Parathyroid adenoma (tissue), 2 donors: Measurements from ENCODE around the gene RPRML.
A peak's percentile ranks its signal among the peaks of the same experiment; 100 is the strongest.

ENCODE experiments used
- H2AFZ ChIP-seq: fragments of 300-600 bp; sonication (generic); one replicate; pipeline ENCODE4 v1.7.0; 2017; ENCODE audit warnings: antibody characterized with exemption, mild to moderate bottlenecking
- H3K27ac ChIP-seq: fragments of 300-600 bp; sonication (generic); one replicate; pipeline ENCODE4 v1.7.0; 2017
- H3K27me3 ChIP-seq: fragments of 300-600 bp; sonication (generic); one replicate; pipeline ENCODE4 v1.7.0; 2017; ENCODE audit warnings: low read length; ENCODE audit not compliant: control insufficient read depth, insufficient read depth
- H3K36me3 ChIP-seq: fragments of 300-600 bp; sonication (generic); one replicate; pipeline ENCODE4 v1.7.0; 2017; ENCODE audit warnings: low read length; ENCODE audit not compliant: control insufficient read depth, insufficient read depth
- H3K4me1 ChIP-seq: fragments of 300-600 bp; sonication (generic); one replicate; pipeline ENCODE4 v1.7.0; 2017; ENCODE audit warnings: control low read depth
- H3K4me2 ChIP-seq: fragments of 300-600 bp; sonication (generic); one replicate; pipeline ENCODE4 v1.7.0; 2017; ENCODE audit warnings: low read length
- H3K4me3 ChIP-seq: fragments of 300-600 bp; sonication (generic); one replicate; pipeline ENCODE4 v1.7.0; 2017; ENCODE audit warnings: low read depth, low read length
- H3K79me2 ChIP-seq: fragments of 300-600 bp; sonication (generic); one replicate; pipeline ENCODE4 v1.7.0; 2017; ENCODE audit warnings: control low read depth
- H3K9ac ChIP-seq: fragments of 300-600 bp; sonication (generic); one replicate; pipeline ENCODE4 v1.7.0; 2017; ENCODE audit warnings: mild to moderate bottlenecking
- H3K9me3 ChIP-seq: fragments of 300-600 bp; sonication (generic); one replicate; pipeline ENCODE4 v1.7.0; 2017; ENCODE audit warnings: low read length; ENCODE audit not compliant: control insufficient read depth
- TF ChIP-seq, protein P1 (sequence below): fragments of 300-600 bp; sonication (generic); IDR thresholded peaks from one replicate; pipeline ENCODE4 v1.7.0; 2017; ENCODE audit warnings: antibody characterized with exemption, mild to moderate bottlenecking
- donor health status: primary hyperparathyroidism.

The RPRML gene

DNA sequence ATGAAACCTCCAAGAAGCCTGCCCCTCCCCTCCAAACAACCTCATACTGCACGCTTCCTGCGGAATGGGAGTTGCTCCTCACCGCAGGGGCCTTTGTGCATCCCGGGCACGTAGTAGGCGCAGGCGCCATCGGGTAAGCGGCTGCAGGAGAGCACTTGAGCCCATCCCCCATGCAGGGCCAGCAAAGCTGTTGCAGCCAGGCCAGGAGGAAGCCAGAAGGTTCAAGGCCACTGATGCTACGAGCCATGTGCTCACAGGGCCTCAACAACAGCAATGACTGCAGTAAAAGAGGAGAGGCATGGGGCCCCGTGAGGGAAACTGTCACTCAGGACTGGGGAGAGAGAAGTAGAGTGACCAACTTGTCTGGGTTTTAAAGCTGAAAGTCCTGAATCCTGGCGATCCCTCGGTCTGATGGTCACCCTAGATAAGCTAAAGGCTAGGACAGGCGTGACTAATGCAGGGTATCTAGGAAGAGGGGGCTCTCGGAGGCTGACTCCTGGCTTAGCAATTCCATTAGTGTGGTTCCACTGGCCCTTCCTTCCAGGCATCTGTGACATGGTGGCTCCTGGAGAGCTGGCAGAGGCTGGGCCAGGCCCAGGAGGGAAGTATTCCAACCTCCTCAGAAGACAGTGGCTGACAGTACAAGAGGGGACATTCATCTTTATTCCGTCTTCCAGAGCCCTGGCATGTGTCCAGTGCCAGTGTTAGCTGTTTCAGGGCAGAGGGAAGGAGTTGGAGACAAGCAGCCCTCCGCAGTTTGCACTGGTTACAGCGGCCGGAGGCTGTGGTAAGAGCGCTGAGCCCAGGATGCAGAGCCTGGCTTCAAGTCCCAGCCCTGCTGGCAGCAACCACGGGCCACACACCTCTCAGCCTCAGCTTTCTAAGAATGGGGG, 35.3 kb downstream of the RPRML start:
- no peaks in the 10 kb centered on the region for H3K36me3 ChIP-seq
- H3K9ac ChIP-seq: no peak overlapping the region
- H3K4me2 ChIP-seq: no peak overlapping the region
- H3K27ac ChIP-seq: no peak overlapping the region
- no peaks in the 10 kb centered on the region for H3K27me3 ChIP-seq
- TF ChIP-seq, protein P1, sequence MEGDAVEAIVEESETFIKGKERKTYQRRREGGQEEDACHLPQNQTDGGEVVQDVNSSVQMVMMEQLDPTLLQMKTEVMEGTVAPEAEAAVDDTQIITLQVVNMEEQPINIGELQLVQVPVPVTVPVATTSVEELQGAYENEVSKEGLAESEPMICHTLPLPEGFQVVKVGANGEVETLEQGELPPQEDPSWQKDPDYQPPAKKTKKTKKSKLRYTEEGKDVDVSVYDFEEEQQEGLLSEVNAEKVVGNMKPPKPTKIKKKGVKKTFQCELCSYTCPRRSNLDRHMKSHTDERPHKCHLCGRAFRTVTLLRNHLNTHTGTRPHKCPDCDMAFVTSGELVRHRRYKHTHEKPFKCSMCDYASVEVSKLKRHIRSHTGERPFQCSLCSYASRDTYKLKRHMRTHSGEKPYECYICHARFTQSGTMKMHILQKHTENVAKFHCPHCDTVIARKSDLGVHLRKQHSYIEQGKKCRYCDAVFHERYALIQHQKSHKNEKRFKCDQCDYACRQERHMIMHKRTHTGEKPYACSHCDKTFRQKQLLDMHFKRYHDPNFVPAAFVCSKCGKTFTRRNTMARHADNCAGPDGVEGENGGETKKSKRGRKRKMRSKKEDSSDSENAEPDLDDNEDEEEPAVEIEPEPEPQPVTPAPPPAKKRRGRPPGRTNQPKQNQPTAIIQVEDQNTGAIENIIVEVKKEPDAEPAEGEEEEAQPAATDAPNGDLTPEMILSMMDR: no peak
- no peak overlapping the region for H3K4me3 ChIP-seq
- H3K79me2 ChIP-seq: no peaks in the 10 kb centered on the region
- H3K4me1 ChIP-seq: peaks cover 6% of the 10 kb centered on the region
- no peak overlapping the region for H2AFZ ChIP-seq
- H3K9me3 ChIP-seq: no peaks in the 10 kb centered on the region

DNA sequence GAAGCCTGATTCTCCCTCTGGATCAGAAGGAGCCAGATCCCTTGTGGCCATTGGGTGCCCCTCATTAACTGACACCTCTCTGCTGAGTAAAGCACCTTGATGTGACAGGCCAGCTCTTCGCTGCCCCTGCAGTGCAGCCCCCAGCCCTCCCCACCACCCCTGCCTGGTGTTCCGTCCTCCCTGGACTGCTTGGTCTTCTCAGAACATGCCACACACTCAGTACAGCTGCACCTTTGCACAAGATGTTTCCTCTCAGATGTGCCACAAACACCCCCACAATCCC, 35.9 kb downstream of the RPRML start:
- Histone ChIP-seq H3K9me3 (no peaks in the 10 kb centered on the region), H3K4me2 (no peak overlapping the region), H3K9ac (no peak overlapping the region), H3K79me2 (peaks cover 3% of the 10 kb centered on the region), H3K36me3 (no peaks in the 10 kb centered on the region), H3K4me1 (peaks cover 6% of the 10 kb centered on the region), H3K4me3 (no peak overlapping the region), H3K27ac (no peak overlapping the region), H3K27me3 (no peaks in the 10 kb centered on the region), H2AFZ (no peak overlapping the region)
- TF ChIP-seq, protein P1: no peak

DNA sequence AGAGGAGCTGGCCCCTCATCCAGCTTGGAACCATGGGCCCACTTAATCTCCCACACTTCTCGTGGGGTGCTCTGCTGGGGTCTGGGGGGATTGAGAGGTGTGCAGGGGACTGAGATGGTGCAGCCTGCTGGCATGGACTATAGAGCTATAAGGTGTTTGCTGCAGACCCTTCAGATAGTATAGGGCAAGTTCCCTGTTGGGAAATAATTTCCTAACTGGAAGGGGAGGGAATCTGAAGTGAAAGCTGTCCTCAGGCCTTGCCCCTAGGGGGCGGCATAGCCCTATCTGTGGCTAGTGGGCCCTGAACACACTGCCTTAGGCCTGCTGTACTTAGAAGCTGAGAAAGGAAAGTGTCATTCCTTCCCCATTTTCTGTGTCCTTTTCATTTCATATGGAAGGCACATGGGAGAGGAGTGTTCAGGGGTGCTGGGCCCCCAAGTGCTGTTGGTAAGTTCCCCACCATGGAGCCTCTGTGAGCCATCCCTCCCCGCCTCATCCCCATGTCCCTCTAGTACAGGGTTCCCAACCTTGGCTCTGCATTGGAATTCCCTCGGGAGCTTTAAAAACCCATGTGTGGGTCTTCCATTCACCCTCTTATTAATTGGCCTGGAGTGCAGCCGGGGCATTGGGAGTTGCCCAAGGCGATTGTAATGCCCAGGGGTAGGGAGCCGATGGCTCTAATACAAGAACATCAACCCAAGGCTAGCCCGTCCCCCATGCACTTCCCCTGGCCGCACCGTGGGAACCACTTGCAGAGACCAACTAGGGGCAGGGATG, 36.4 kb downstream of the RPRML start:
- H3K27ac ChIP-seq: no peak overlapping the region
- no peaks in the 10 kb centered on the region for H3K9me3 ChIP-seq
- H3K9ac ChIP-seq: no peak overlapping the region
- H3K36me3 ChIP-seq: no peaks in the 10 kb centered on the region
- H3K4me2 ChIP-seq: no peak overlapping the region
- H2AFZ ChIP-seq: no peak overlapping the region
- H3K79me2 ChIP-seq: peaks cover 3% of the 10 kb centered on the region
- TF ChIP-seq, protein P1: peak; percentile 76
- H3K4me3 ChIP-seq: no peak overlapping the region
- no peaks in the 10 kb centered on the region for H3K27me3 ChIP-seq
- H3K4me1 ChIP-seq: peaks cover 6% of the 10 kb centered on the region

DNA sequence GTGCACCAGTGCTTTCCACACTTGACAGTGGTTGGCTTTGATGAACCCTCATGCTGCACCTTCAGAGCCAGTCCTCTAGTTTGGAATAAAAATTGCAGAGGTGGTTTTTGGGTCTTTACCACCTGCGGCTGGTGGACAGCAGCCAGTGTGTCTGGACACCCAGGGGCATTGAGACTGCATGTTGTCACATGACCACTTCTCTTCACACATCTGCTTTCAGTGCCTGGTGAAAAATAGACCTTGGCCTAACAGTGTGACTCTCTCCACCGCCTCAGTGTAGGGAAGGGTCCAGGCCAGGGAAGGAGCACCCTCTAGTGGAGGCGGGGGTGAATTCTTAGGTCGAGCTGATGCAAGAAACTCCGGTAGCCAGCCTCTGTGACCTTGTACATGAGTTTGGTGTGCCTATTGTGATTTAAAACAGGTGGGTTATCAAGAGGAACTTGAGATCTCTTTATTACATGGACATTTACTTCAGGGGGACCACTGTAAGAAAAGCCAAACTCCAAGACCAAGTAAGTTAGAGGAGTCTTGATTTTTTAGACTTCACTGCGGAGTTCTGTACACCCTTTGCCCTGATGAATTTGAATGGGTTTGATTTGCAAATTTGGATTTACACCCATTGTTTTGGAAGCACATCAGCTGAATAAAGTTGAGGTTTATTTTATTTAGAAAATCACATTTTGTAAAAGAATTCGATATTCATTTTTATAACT, 38.2 kb downstream of the RPRML start:
- no peak overlapping the region for H3K27ac ChIP-seq
- no peaks in the 10 kb centered on the region for H3K27me3 ChIP-seq
- no peak overlapping the region for H3K9ac ChIP-seq
- H2AFZ ChIP-seq: no peak overlapping the region
- H3K36me3 ChIP-seq: no peaks in the 10 kb centered on the region
- H3K4me1 ChIP-seq: peaks cover 6% of the 10 kb centered on the region
- H3K4me3 ChIP-seq: no peak overlapping the region
- no peaks in the 10 kb centered on the region for H3K9me3 ChIP-seq
- H3K4me2 ChIP-seq: no peak overlapping the region
- TF ChIP-seq, protein P1: peak; percentile 70
- peaks cover 3% of the 10 kb centered on the region for H3K79me2 ChIP-seq
